ENCODE measurements around the gene NRDC.

DNA sequence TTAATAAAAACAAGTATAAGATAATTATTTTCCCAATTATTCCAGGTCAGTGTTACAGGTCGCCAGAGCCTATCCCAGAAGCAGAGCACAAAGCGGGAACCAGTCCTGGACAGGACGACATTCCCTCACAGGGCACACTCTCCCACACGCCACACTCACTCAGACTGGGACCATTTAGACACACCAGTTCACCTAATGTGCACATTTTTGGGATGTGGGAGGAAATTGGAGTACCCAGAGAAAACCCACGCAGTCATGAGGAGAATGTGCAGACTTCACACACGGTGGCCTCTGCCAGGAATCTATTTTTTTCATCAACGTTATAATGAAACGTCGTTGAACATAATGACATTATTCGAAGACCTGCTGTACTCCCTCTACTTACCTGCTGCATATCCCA lies 20.5 kb upstream of the NRDC start:
- TF ChIP-seq, protein P1, sequence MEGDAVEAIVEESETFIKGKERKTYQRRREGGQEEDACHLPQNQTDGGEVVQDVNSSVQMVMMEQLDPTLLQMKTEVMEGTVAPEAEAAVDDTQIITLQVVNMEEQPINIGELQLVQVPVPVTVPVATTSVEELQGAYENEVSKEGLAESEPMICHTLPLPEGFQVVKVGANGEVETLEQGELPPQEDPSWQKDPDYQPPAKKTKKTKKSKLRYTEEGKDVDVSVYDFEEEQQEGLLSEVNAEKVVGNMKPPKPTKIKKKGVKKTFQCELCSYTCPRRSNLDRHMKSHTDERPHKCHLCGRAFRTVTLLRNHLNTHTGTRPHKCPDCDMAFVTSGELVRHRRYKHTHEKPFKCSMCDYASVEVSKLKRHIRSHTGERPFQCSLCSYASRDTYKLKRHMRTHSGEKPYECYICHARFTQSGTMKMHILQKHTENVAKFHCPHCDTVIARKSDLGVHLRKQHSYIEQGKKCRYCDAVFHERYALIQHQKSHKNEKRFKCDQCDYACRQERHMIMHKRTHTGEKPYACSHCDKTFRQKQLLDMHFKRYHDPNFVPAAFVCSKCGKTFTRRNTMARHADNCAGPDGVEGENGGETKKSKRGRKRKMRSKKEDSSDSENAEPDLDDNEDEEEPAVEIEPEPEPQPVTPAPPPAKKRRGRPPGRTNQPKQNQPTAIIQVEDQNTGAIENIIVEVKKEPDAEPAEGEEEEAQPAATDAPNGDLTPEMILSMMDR (IDR thresholded peaks at IDR 0.05): no peak
- no peak for TF ChIP-seq POLR2A (IDR thresholded peaks at IDR 0.05)

Data from esophagus squamous epithelium (tissue), 4 donors.